GM19240 (cell line): ENCODE data around the gene DMXL2.
"Not testable (repeated sequence)": the region's sequence is repeated elsewhere in the genome, so short reads cannot be mapped to it uniquely, and the experiment has no call there.

ENCODE experiments used
- DNase-seq: peaks from one replicate; pipeline ENCODE4 v3.0.0; 2011; ENCODE audit warnings: low spot score; ENCODE audit not compliant: insufficient read length

DMXL2 gene, protein sequence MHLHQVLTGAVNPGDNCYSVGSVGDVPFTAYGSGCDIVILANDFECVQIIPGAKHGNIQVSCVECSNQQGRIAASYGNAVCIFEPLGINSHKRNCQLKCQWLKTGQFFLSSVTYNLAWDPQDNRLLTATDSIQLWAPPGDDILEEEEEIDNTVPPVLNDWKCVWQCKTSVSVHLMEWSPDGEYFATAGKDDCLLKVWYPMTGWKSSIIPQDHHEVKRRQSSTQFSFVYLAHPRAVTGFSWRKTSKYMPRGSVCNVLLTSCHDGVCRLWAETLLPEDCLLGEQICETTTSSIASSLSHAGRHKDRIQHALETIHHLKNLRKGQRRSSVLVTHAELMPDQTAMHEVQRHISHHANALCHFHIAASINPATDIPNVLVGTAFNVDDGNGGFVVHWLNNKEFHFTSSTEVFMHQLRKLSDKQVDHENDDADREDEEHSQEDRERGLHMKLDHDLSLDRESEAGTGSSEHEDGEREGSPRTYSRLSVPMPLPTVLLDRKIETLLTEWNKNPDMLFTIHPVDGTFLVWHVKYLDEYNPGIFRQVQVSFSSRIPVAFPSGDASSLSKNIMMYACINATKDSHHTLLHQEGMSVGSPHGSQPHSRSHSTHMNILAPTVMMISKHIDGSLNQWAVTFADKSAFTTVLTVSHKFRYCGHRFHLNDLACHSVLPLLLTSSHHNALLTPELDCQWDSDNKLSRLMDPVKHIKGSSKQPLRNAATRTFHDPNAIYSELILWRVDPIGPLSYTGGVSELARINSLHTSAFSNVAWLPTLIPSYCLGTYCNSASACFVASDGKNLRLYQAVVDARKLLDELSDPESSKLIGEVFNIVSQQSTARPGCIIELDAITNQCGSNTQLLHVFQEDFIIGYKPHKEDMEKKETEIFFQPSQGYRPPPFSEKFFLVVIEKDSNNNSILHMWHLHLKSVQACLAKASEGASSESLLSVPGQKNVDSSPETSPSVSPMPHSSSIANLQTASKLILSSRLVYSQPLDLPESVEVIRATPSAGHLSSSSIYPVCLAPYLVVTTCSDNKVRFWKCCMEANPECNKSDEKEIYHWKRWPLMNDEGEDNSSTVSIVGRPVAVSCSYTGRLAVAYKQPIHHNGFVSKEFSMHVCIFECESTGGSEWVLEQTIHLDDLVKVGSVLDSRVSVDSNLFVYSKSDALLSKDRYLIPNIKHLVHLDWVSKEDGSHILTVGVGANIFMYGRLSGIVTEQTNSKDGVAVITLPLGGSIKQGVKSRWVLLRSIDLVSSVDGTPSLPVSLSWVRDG (N-terminal part only)

GRCh38 chr15:51622604-51623370 is at the start of gene DMXL2:
Gene DMXL2 (minus strand): TSS chr15:51622771. CDS start chr15:51622545, 226 bp downstream.
- DNase-seq, result peak; percentile 14

DNA sequence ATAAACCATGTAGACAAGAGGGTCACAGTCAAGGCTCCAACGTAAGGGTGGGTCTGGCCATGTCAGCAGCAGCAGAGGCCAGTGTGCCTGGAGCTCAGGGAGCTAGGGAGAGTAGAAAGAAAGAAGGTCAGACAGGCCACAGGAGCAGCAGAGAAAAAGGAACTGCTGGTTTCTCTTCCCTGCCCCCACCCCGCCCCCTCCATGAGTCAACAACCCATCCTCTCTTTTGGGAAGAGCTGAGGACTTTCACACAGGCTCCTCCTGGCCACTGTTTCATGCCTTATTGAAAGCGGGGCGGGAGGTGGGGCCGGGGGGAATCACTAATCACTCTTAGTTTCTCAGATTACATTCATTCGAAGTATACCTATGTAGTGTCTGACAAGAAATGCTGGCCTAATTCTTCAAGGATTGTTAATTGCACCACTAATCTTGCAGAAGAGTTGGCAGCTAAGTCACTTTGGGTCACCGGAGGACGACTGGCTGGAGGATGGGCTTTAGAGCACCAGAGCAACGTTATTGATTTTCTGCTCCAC is 49.6 kb upstream of the DMXL2 start:
- no peak for DNase-seq

- DNase-seq, result no peak
Observed at GRCh38 chr15:51669381-51669780, 46.8 kb upstream of the DMXL2 start.

DNA sequence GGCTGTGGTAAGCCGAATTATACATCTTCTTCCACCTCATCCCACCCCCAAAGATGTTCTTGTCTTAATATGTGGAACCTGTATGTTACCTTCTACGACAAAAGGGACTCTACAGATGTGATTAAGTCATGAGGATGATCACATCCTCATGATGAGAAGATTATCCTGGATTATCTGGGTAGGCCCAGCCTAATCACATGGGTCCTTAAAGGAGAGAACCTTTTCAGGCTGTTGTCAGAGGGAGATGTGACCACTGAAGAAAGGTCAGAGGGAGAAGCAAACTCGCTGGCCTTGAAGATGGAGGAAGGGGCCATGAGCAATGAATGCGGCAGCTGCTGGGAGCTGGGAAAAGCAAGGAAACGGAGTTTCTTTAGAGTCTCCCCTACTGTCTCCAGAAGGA is 45.9 kb upstream of the DMXL2 start:
- DNase-seq, result no peak

GRCh38 chr15:51667478-51667877 is 44.9 kb upstream of the DMXL2 start:
- DNase-seq, result no peak

GRCh38 chr15:51661072-51661471 is 38.5 kb upstream of the DMXL2 start:
- DNase-seq, result no peak

DNA sequence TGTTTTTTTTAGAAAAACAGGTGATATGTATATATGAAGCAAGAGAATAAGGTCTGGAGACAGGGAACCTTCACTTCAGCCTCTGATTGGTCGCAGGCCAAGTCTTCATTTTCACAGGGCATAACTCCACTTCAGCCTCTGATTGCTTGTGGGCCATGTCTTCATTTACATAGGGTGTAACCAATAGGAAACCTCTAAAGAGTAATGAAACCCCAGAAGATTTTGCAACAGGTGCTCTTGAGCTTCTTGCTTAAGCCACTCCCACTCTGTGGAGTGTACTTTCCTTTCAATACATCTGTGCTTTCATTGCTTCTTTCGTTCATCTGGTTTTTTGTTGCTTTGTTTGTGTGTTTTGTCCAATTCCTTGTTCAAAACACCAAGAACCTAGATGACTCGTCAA is 36.1 kb upstream of the DMXL2 start:
- DNase-seq, result no peak

GRCh38 chr15:51655401-51656057 is 33.0 kb upstream of the DMXL2 start:
- not testable (repeated sequence) for DNase-seq

DNA sequence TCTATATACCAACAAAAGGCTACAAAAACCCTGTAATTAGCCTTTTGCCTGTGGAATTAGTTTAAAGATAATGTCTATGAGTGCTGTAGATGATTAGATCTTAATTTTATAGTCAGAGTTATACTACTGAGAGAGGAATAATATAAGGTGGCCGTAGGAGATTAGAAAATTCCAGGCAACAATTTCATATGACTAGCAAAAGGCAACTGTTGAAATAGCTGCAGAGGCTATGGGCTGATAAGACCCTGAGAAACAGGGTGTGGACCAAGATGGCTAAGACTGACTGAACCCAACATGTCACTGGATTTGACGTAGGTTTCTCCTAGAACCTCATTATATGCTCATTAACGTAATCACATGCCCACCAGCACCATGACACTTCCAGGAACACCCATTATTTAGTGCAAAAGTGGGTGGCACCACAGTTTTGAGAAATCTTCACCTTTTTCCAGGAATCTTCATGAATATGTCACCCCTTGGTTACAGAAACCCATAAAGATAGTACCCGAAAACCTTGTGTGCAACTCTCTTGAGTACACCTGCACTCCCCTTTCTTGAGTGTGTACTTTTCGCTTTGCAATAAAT is 29.6 kb upstream of the DMXL2 start:
- DNase-seq, result no peak

DNA sequence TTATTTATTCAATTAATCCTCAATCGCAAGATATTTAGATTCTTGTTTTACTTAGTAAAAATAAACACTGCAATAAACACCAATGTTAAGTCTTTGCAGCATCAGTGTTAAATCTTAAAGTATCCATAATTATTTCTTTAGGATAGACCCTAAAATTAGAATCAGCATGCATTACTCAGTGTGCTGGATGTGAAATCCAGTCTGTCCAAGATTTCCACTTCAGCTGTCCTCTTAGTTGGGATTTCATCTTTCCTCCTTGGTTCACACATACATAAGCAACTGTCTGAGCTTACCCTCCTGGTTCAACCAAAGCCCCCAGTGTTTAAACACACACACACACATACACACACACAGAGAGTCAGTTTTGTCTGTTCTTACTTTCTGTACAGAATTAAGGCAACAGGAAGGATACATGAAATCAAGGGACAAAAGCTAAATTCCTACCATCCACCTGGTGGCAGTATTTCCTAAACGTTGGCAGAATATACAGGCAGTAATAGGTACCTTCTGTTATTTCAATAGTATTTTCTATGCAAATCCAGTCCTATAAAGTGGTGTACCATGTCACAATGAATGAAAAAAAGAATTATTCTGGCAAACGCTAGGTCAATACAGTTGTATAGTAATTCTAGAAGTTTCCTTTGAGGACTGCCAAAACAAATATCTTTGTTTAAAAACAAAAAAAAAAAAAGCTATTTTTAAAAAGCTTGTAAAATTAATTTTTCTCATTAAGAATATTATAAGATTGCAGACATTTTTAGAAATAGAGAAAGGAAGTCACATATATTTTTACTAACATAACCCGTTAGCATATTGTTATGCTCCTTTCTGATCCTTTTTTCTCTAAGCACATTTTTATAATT is 27.3 kb upstream of the DMXL2 start:
- peak; percentile 34 for DNase-seq

GRCh38 chr15:51648643-51649042 is 26.1 kb upstream of the DMXL2 start:
- DNase-seq, result not testable (repeated sequence)

- not testable (repeated sequence) for DNase-seq
Observed at GRCh38 chr15:51648101-51648500, 25.5 kb upstream of the DMXL2 start.

GRCh38 chr15:51647128-51647562 is 24.6 kb upstream of the DMXL2 start:
- DNase-seq, result no peak

DNA sequence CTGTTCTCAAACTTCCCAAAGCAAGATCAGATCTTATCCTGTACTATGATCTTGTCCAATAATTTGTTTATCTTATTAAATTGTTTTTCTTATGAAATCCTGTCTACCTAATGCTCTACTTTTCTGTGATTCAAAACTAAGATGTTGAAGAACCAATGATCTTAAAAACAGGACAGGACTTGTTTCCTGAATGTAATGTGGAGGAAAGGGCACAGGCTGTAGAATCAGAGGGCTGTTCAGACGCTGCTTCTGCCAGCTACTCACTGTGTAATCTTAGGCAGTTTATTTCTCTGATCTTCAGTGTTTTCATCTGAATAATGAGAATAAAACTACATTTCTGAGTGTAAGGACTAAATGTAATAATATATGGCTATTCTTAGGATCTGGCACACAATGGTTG is 20.1 kb upstream of the DMXL2 start:
- no peak for DNase-seq

GRCh38 chr15:51641490-51642130 is 19.0 kb upstream of the DMXL2 start:
- no peak for DNase-seq

GRCh38 chr15:51634591-51635198 is 12.1 kb upstream of the DMXL2 start:
- no peak for DNase-seq

- DNase-seq, result no peak
Observed at GRCh38 chr15:51629612-51630011, 7.0 kb upstream of the DMXL2 start.

- no peak for DNase-seq
Observed at GRCh38 chr15:51625236-51625635, 2.7 kb upstream of the DMXL2 start.
